NCI-H187 treated with DMSO at 0.1 percent for 48 hours (cell line): Measurements from ENCODE around the gene BPIFB6.
"Not testable (repeated sequence)": the region's sequence is repeated elsewhere in the genome, so short reads cannot be mapped to it uniquely, and the experiment has no call there.

Source experiments
- DNase-seq: peaks from one replicate; lab custom pipeline; 2025; lab: John Stamatoyannopoulos, UW

Gene BPIFB6

GRCh38 chr20:33030569-33030968 lies 879 bp upstream of the BPIFB6 start:
- no peak for DNase-seq

- no peak for DNase-seq
Observed at GRCh38 chr20:33032555-33032954, 1.1 kb downstream of the BPIFB6 start.

DNA sequence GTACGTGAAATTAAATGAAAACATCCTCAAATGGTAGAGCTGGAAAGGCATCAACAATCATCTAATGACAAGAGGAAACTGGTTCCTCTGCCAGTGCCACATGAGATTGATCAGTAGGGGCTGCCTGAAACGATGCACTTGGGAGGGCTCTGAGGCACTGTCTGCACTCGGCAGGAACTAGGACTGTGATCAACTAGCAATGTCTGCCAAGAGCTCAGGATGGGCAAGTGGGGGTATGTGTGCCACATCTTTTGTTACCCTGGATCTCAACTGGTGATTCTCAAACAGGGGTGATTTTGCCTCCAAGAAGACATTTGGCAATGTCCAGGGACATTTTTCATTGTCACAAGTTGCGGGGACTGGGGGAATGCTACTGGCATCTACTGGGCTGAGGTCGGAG lies 1.9 kb downstream of the BPIFB6 start:
- no peak for DNase-seq

- no peak for DNase-seq
Observed at GRCh38 chr20:33034115-33034514, 2.7 kb downstream of the BPIFB6 start.

DNA sequence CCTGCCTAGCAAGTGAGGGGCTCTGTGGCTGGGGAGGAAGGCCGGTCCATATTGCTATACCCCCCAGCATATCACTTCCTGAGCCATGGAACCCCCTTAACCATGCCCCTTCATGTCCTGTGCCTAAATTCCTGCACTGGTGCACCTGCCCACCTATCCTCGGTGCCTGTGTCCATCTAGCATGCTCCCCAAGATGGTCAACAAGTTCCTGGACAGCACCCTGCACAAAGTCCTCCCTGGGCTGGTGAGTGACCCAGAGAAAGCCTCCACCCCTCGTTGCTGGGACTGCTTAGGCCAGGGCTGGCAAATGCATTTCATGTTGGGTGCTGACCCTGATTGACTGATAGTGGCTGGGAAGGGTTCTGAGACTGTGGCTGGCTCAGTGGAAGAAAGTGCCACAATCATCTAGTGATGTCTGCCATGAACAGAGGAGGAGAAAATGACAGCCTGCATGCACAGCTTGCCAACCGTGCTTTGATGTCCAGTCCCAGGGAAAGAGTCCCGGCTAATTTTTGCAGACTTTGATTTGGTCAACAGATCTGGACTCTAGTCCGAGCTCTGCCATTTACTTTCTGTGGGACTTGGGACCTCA lies 3.5 kb downstream of the BPIFB6 start:
- no peak for DNase-seq

- DNase-seq = no peak
Observed at GRCh38 chr20:33037456-33037855, 6.0 kb downstream of the BPIFB6 start.

GRCh38 chr20:33038243-33038642 lies 6.8 kb downstream of the BPIFB6 start:
- no peak for DNase-seq

GRCh38 chr20:33042430-33042829 lies 11.0 kb downstream of the BPIFB6 start:
- no peak for DNase-seq

- DNase-seq = no peak
Observed at GRCh38 chr20:33042983-33043730, 11.7 kb downstream of the BPIFB6 start.

DNA sequence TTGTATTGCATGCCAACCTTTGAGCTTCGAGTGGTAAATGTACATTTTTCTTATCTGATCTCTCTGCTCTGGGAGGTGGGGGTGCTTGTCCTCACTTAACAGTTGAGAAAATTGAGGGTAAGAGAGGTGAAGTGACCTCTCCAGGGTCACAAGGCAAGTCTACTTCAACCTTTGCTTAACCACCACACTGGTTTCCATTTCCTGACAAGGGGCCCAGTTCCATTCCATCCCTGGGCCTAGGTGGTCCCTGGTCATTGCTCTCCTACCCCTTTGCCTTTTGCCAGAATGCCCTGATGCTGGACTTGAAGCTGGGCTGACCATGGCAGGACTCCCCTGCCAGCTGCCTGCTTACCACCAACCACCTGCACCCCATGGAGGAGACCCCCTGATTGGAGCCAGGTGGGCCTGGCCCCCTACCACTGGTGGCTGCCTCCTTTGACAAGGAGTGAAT lies 12.3 kb downstream of the BPIFB6 start:
- DNase-seq = no peak

DNA sequence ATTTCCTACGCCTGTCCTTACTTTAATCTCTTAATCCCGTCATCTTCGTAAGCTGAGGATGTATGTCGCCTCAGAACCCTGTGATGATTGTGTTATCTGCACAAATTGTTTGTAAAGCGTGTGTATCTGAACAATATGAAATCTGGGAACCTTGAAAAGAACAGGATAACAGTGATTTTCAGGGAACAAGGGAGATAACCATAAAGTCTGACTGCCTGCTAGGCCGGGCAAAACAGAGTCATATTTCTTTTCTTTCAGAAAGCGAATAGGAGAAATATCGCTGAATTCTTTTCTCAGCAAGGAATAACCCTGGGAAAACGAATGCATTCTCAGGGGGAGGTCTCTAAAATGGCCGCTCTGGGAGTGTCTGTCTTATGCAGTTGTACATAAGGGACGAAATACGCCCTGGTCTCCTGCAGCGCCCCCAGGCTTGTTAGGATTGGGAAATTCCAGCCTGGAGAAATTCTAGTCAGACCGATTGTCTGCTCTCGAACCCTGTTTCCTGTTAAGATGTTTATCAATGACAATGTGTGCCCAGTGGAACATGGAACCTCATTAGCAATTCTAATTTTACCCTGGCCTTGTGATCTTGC lies 13.8 kb downstream of the BPIFB6 start:
- not testable (repeated sequence) for DNase-seq

DNA sequence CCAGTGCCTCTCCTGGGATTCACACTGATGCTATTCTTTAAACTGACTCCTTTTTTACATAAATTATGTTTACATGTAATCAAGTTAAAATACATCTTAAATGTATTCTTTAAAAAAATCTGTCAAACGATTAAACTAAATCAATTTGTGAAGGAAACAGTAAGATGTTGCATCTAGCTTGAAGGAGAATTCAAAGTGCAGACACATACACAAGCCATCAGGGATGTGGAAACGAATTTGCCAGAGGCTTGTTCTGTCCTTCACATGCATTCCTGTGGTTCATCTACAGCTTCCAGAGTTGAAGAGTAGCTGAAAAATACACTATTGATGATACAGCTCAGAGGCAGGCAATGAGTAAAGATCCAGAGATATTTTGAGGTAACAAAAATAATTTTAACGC lies 15.0 kb downstream of the BPIFB6 start:
- DNase-seq = no peak

DNA sequence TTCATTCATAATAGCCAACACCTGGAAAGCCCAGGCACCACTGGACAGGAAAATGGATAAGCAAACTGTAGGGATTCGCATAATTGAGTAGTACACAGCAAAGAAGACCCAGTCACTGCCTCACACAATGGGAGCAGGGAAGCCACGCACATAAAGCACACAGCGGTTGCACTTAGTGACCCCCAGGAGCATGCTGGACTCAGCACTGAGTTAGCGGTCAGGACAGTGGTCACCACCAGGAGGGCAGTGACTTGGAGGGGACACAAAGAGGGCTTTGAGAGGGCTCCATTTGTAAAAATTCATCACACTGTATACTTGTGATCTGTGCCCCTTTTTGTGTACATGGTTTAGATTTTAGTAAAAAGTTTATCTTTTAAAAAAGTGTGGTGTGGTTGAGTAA lies 19.9 kb downstream of the BPIFB6 start:
- DNase-seq = no peak

DNA sequence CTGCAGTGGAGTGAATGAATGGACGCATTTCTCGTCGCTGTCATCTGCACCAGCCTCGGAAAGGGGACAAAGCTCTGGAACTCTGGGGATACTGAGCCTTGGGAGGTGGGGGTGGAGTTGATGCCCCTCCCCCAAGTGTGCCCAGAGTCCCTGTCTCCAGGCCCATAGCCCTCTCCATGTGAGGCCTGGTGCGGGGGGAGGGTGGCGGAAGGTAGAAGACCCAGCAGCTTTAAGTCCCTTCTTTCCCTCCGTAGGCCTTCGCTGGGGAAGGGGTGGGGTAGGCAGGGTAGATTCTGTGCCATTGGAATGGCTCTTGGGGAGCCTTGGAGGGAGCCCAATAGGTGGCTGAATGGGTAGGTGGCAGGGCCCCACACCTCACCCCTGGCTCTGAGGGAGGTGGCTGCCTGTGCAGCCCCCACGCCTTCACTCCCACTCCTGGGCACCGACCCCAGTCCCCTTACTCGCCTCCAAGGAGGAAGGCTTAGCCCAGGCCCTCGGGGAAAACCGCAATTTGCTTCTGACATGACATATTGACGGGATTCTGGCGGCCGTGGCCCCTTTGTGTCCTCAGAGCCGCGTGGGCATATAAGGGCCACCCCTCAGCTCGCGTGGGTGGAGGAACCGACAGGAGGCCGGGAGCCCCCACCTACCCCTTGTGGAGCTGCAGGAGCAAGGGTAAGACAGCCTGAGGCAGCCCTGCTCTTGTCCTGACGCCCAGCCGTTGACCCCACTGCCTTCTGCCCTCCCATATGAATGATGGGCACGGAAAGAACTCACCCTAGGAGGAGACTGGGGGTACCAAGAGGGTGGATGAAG lies 22.1 kb downstream of the BPIFB6 start, which contains the start of gene BPIFB3:
Gene BPIFB3 (plus strand): TSS at position 613 of the 816 bp plus-strand sequence. CDS start 1,533 bp downstream, outside the sequence.
- no peak for DNase-seq

- DNase-seq = no peak
Observed at GRCh38 chr20:33054381-33054780, 22.9 kb downstream of the BPIFB6 start.

GRCh38 chr20:33054791-33055190 lies 23.3 kb downstream of the BPIFB6 start:
- no peak for DNase-seq

DNA sequence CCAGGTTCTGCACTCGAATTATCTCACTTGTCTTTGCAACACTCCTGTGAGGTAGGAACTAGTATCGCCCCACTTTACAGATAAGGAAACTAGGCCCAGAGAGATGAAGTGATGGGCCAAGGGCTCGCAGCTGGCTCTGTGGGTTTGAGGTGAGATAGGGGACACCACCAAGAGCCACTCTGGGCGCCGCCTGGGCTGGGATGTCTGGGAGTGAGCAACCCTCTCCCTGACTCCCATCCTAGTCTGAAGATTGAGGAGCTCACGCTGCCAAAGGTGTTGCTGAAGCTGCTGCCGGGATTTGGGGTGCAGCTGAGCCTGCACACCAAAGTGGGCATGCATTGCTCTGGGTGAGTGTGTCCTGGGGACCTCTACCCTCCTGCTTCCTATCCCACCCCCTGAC lies 27.7 kb downstream of the BPIFB6 start:
- DNase-seq = no peak

DNA sequence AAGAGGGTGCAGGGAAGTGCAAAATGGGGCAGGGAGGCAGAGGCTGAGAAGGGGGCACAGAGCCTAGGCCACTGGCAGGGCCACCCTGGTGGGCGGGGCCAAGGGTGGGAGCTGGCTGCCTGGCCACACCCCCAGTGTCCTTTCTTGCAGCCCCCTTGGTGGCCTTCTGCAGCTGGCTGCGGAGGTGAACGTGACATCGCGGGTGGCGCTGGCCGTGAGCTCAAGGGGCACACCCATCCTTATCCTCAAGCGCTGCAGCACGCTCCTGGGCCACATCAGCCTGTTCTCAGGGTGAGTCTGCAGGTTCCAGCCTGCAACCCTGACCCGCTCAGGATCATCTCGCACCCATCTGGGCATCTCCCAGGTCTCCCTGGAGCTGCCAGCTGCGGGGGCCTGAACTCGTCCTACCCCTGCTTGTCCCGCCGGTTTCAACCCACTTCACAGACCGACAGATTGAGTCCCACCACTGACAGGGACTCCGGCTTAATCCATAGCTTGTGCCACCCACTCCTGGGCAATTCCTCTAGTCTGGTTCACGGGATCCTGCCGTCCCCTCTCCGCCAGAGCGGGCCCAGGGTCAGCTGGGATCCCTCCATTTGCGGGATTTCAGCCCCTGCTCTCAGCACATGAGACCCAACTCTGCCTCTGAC lies 28.4 kb downstream of the BPIFB6 start:
- no peak for DNase-seq

- no peak for DNase-seq
Observed at GRCh38 chr20:33061658-33062028, 30.2 kb downstream of the BPIFB6 start.

DNA sequence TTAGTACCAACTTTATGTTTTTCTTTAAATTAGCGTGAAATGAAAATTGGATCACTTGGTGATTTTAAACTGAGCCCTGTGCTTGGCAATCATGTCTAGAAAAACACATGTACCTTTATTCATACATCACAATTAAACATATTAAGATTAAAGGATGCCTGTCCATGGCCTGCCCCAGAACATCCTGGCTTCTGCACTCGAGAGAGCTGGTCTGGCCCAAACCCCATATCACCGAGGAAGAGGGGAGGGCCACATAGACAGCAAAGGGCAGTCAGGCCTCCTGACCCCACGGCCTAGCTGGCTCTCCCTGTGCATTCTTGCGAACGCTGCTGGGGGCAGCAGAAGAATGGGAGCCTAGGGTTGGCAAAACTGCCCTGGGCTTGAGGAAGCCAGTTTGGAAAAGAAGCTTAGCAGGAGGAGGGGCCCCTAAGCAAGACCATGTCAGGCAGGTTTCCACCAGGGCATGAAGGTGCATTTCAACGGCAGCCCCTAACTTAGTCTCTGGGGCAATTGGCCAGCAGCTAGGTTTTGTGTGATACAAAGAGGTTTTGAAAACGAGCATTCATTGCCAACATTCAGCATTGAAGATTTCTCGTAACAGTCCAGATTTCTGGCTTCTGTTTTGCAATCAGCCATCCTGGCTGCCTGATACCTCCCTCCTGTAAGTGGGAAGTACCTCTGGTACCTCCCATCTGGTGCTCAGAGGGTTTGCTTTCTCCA lies 30.8 kb downstream of the BPIFB6 start:
- no peak for DNase-seq

GRCh38 chr20:33062825-33063149 lies 31.3 kb downstream of the BPIFB6 start:
- no peak for DNase-seq
